Pericardium fibroblast (primary cell): Measurements from ENCODE around the gene HYKK. TPM values are rescaled to one million over a fixed set of nuclear protein-coding genes. Genes with fewer than 3 reads are reported as not detected.

ENCODE experiments used
- total RNA-seq: library from RNA; depleted of rRNA; stranded (reverse); fragments of >200 nt; gene quantifications from 2 replicates; pipeline ENCODE4 v1.2.3, GENCODE V29; 2015

The HYKK gene
- total RNA-seq: 2.0 and 5.3 TPM in 2 replicates

GRCh38 chr15:78506971-78507830, at the start of gene HYKK:
HYKK (plus strand) TSS chr15:78507577; CDS start chr15:78513089, 5,512 bp downstream.

GRCh38 chr15:78540141-78540870, 32.9 kb downstream of the HYKK start, which contains the start of gene PSMA4:
PSMA4 (plus strand) TSS chr15:78540444; CDS start chr15:78541928, 1,484 bp downstream.

GRCh38 chr15:78565097-78565950, 57.9 kb downstream of the HYKK start, which contains the start of gene CHRNA5:
CHRNA5 (plus strand) TSS chr15:78565520; CDS start chr15:78565720, 200 bp downstream.

Other genes starting within 250 kb of the HYKK start
- 1.4 and 2.5 TPM in 2 replicates for gene DNAJA4, start 243.0 kb upstream of the HYKK start, total RNA-seq
- 36.1 and 57.2 TPM in 2 replicates for gene SKIC8, start 208.0 kb upstream of the HYKK start, total RNA-seq
- gene CRABP1, start 167.2 kb upstream of the HYKK start, total RNA-seq: not detected in 2 replicates
- gene IREB2, start 69.4 kb upstream of the HYKK start, total RNA-seq: 13.8 and 20.7 TPM in 2 replicates
- 134 and 156 TPM in 2 replicates for gene PSMA4, start 32.9 kb downstream of the HYKK start, total RNA-seq
- gene CHRNA5, start 57.9 kb downstream of the HYKK start, total RNA-seq: 0.26 and 0.35 TPM in 2 replicates
- gene CHRNA3, start 113.4 kb downstream of the HYKK start, total RNA-seq: not detected in 2 replicates
- not detected in 2 replicates for gene CHRNB4, start 133.6 kb downstream of the HYKK start, total RNA-seq